Measurements from ENCODE around the gene ABR.

DNA sequence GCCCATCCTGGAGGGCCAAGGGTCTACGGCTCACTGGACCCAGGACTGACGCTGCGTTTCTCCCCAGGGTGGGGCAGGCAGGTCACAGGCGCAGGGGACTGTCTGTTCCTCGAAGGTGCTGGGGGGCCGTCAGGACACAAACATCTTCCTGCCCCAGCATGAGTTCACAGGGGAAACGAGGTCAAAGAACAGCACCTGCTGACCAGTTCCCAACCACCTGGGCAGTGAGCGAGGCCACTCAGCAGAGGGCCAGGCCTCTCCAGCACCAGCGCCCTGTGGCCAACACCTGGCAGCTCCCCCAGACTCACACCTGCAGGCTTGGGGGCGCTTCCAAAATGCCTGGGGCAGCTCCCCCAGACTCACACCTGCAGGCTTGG, 153.2 kb downstream of the ABR start:
- TF ChIP-seq POLR2A (IDR thresholded peaks at IDR 0.05), result no peak
- TF ChIP-seq, protein P1, sequence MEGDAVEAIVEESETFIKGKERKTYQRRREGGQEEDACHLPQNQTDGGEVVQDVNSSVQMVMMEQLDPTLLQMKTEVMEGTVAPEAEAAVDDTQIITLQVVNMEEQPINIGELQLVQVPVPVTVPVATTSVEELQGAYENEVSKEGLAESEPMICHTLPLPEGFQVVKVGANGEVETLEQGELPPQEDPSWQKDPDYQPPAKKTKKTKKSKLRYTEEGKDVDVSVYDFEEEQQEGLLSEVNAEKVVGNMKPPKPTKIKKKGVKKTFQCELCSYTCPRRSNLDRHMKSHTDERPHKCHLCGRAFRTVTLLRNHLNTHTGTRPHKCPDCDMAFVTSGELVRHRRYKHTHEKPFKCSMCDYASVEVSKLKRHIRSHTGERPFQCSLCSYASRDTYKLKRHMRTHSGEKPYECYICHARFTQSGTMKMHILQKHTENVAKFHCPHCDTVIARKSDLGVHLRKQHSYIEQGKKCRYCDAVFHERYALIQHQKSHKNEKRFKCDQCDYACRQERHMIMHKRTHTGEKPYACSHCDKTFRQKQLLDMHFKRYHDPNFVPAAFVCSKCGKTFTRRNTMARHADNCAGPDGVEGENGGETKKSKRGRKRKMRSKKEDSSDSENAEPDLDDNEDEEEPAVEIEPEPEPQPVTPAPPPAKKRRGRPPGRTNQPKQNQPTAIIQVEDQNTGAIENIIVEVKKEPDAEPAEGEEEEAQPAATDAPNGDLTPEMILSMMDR (IDR thresholded peaks at IDR 0.05), result no peak
